Measurements from ENCODE around the gene LGR4.
"Not testable (repeated sequence)": the region's sequence is repeated elsewhere in the genome, so short reads cannot be mapped to it uniquely, and the experiment has no call there.

DNA sequence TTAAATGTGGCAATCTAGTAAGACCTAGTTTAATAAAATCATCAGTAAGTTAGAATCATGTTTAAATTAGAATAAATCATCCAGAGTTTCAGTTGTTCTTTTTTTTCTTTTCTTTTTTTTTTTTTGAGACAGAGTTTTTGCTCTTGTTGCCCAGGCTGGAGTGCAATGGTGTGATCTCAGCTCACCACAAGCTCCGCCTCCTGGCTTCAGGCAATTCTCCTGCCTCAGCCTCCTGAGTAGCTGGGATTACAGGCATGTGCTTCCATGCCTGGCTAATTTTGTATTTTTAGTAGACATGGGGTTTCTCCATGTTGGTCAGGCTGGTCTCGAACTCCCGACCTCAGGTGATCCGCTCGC, 24.4 kb downstream of the LGR4 start:
- TF ChIP-seq TRIM28 (IDR thresholded peaks at IDR 0.05; ENCODE audit: borderline replicate concordance, low read length); KLF10 (tag by site-specific recombination; IDR thresholded peaks at IDR 0.05); ZNF23 (tag by site-specific recombination; IDR thresholded peaks at IDR 0.05; ENCODE audit: borderline replicate concordance); MEIS1 (CRISPR knock-in tag; IDR thresholded peaks at IDR 0.05; ENCODE audit: borderline replicate concordance); ZBTB20 (tag by site-specific recombination; IDR thresholded peaks at IDR 0.05); HOXA7 (CRISPR knock-in tag; IDR thresholded peaks at IDR 0.05; ENCODE audit: borderline replicate concordance); KLF16 (tag by site-specific recombination; IDR thresholded peaks at IDR 0.05); ZNF274 (IDR thresholded peaks at IDR 0.05; ENCODE audit: low read length); ZNF274 (tag by site-specific recombination; IDR thresholded peaks at IDR 0.05; ENCODE audit: borderline replicate concordance); SP2 (tag by site-specific recombination; IDR thresholded peaks at IDR 0.05): not testable (repeated sequence)
- TF ChIP-seq, protein P1, sequence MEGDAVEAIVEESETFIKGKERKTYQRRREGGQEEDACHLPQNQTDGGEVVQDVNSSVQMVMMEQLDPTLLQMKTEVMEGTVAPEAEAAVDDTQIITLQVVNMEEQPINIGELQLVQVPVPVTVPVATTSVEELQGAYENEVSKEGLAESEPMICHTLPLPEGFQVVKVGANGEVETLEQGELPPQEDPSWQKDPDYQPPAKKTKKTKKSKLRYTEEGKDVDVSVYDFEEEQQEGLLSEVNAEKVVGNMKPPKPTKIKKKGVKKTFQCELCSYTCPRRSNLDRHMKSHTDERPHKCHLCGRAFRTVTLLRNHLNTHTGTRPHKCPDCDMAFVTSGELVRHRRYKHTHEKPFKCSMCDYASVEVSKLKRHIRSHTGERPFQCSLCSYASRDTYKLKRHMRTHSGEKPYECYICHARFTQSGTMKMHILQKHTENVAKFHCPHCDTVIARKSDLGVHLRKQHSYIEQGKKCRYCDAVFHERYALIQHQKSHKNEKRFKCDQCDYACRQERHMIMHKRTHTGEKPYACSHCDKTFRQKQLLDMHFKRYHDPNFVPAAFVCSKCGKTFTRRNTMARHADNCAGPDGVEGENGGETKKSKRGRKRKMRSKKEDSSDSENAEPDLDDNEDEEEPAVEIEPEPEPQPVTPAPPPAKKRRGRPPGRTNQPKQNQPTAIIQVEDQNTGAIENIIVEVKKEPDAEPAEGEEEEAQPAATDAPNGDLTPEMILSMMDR (tag by site-specific recombination; IDR thresholded peaks at IDR 0.05), result not testable (repeated sequence)
- TF ChIP-seq, protein P2, sequence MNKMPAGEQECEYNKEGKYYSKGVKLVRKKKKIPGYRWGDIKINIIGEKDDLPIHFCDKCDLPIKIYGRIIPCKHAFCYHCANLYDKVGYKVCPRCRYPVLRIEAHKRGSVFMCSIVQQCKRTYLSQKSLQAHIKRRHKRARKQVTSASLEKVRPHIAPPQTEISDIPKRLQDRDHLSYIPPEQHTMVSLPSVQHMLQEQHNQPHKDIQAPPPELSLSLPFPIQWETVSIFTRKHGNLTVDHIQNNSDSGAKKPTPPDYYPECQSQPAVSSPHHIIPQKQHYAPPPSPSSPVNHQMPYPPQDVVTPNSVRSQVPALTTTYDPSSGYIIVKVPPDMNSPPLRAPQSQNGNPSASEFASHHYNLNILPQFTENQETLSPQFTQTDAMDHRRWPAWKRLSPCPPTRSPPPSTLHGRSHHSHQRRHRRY (tag by site-specific recombination; IDR thresholded peaks at IDR 0.05), result not testable (repeated sequence)
- TF ChIP-seq, protein P3, sequence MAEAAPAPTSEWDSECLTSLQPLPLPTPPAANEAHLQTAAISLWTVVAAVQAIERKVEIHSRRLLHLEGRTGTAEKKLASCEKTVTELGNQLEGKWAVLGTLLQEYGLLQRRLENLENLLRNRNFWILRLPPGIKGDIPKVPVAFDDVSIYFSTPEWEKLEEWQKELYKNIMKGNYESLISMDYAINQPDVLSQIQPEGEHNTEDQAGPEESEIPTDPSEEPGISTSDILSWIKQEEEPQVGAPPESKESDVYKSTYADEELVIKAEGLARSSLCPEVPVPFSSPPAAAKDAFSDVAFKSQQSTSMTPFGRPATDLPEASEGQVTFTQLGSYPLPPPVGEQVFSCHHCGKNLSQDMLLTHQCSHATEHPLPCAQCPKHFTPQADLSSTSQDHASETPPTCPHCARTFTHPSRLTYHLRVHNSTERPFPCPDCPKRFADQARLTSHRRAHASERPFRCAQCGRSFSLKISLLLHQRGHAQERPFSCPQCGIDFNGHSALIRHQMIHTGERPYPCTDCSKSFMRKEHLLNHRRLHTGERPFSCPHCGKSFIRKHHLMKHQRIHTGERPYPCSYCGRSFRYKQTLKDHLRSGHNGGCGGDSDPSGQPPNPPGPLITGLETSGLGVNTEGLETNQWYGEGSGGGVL (tag by site-specific recombination; IDR thresholded peaks at IDR 0.05), result not testable (repeated sequence)
